RKO (cell line): ENCODE data around the gene ALDH3B1.
"Not testable (repeated sequence)": the region's sequence is repeated elsewhere in the genome, so short reads cannot be mapped to it uniquely, and the experiment has no call there.

Experiments
- DNase-seq: peaks from one replicate; pipeline ENCODE4 v3.0.0-alpha.2; 2016; ENCODE audit warnings: low spot score

The ALDH3B1 gene

GRCh38 chr11:68010090-68011041 is at the start of gene ALDH3B1:
Gene ALDH3B1, plus strand, starts transcription at chr11:68010327. Its CDS starts 4,971 bp downstream, at chr11:68015298.
- DNase-seq, result no peak

DNA sequence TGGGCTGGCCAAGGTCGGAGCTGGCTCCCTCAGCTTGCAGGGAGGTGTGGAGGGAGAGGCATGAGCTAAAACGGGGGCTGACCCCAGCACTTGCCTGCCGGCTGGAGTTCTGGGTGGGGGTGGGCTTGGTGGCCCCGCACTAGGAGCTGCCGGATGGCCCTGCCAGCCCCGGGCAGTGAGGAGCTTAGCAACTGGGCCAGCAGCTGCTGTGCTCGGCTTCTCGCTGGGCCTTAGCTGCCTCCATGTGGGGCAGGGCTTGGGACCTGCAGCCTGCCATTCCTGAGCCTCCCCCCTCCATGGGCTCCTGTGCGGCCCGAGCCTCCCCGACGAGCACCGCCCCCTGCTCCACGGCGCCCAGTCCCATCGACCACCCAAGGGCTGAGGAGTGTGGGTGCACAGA is 46.9 kb upstream of the ALDH3B1 start:
- DNase-seq, result not testable (repeated sequence)

DNA sequence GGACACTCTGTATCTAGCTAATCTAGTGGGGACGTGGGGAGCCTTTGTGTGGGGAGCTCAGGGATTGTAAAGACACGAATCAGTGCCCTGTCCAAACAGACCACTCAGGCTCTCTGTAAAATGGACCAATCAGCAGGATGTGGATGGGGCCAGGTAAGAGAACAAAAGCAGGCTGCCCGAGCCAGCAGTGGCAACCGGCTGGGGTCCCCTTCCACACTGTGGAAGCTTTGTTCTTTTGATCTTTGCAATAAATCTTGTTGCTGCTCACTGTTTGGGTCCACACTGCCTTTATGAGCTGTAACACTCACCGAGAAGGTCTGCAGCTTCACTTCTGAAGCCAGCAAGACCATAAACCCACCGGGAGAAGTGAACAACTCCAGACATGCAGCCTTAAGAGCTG is 46.2 kb upstream of the ALDH3B1 start:
- DNase-seq, result not testable (repeated sequence)

DNA sequence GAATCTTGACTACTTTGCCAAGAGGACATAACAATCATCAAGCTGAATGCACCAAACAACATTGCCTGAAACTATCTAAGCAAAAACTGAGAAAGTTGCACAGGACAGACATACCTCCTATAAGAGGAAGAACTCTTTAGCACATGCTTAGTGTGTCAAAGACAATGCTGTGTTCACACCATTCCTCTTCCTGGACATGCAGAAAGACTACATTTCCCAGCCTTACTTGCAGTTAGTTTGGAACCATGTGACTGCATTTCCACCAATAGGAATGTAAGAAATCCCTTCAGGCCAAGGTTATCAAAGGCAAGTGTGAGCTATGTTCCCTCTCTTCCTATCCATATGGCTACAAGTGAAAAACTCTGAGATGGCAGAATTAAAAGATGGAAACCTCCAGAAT is 45.4 kb upstream of the ALDH3B1 start:
- not testable (repeated sequence) for DNase-seq

- DNase-seq, result not testable (repeated sequence)
These were observed 44.2 kb upstream of the ALDH3B1 start for GRCh38 chr11:67965830-67966348.

DNA sequence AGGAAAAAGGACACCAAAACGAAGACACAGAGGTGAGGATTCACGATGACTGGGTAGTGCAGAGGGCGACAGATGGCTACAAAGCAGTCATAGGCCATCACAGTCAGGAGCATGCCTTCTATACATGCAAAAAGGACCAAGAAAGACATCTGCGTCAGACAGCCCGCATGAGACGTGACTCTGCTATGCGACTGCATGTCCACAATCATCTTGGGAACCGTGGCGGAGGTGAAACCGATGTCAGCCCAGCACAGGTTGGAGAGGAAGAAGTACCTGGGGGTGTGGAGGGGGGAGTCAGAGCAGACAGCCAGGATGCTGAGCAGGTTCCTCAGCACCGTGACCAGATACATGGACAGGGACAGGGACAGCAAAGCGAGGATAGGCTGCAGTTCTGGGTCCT is 35.4 kb upstream of the ALDH3B1 start:
- DNase-seq, result not testable (repeated sequence)

DNA sequence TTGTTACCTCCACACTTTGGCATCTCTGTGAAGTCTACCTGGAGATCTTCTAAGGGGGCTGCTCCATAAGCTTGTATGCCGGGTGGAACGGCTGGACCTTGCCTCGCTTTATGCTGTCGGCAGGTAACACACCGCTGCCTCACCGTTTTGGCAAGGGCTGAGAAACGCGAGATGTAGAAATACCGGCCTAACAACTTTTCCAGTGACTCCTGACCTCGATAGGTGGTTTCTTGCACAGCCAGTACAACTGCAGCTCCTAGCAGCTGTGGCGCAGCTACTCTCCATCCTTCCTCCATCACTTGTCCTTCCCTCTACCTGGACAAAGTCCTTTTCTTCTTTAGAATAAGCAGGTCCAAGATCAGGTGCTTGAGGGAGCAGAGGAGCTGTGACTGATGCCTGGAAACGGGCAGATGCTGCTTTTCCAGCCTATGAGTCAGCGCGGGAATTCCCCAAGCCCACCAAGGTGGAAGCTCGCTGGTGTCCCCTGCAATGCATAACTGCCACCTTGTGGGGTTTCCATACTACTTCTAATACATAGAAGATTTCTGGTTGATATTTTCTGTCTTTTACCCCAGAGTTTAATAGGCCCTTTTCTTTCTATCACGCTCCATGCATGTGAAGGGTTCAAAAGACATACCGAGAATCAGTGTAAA is 31.2 kb upstream of the ALDH3B1 start:
- not testable (repeated sequence) for DNase-seq

DNA sequence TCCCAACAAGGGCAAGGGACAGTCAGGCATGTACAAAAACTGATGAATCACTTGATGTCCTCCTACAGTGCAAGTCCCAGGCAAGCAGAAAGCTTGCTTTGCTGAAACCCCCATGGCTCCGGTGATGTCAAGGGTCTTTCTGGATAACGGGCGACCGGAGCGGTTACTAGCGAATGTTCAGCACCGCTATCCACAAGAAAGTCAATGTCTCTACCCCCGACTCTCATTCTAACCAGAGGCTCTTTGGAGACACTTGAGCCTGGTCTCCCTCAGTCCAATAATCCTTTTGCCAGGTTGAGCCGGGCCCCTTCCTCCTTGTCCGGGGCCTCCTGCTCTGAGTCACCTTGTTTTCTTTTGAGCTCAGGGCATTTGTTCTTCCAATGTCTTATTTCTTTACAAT is 28.9 kb upstream of the ALDH3B1 start:
- DNase-seq, result not testable (repeated sequence)

- not testable (repeated sequence) for DNase-seq
These were observed 27.8 kb upstream of the ALDH3B1 start for GRCh38 chr11:67982255-67982857.

DNA sequence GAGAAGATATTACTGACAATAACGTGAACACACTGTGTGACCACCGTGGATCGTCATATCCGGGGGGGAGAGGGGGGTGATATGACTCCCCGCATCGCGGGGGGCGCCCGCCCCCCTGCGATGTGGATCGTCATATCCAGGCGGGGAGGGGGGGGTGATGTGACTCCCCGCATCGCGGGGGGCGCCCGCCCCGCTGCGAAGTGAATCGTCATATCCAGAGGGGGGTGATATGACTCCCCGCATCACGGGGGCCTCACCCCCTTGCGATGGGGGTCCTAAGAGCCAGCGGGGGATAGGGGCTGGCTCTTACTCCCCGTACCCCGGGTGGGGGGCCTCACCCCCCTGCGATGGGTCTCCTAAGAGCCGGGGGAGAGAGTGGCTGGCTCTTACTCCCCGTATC is 26.2 kb upstream of the ALDH3B1 start:
- DNase-seq, result no peak

GRCh38 chr11:67985302-67985701 is 24.8 kb upstream of the ALDH3B1 start:
- not testable (repeated sequence) for DNase-seq

DNA sequence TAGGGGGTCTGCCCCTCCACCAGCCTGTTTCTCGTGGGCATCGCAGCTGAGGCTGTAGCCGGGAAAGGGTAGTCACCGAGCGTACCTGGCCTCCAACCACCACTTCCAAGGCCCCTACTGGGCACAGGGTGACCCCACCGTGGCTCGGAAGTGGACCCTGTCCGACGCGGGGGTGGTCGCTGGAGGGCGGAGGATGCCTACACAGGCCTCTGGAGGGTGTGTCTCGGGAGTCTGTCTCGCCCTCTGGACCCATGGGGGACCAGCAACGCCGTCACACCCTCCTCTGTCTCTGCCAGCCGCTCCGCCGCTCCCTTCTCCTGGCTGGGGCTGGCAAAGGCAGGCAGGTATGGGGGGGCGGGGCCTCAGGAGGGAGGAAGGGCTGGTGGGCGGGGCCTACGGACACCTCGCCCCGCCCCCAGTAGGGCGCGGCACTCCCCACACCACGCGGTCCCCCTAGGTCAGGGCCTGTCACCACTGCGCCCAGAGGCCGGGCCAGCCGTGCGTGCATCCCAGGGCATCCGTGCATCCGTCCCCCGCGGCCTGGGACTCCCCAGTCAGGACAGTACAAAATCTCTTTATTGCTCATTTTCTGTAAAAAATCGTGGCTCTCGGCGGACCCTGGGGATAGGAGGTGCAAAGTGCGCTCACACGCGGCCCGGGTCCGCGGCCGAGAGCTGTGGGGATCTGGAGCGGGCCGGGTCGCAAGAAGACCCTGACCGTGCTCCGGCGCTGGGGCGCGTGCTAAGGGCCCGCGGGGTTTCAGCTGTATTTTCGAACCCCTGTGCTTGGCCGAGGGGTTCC is 19.4 kb upstream of the ALDH3B1 start:
- DNase-seq, result not testable (repeated sequence)

- not testable (repeated sequence) for DNase-seq
These were observed 18.6 kb upstream of the ALDH3B1 start for GRCh38 chr11:67991347-67992121.

- DNase-seq, result not testable (repeated sequence)
These were observed 16.3 kb upstream of the ALDH3B1 start for GRCh38 chr11:67993821-67994220.

DNA sequence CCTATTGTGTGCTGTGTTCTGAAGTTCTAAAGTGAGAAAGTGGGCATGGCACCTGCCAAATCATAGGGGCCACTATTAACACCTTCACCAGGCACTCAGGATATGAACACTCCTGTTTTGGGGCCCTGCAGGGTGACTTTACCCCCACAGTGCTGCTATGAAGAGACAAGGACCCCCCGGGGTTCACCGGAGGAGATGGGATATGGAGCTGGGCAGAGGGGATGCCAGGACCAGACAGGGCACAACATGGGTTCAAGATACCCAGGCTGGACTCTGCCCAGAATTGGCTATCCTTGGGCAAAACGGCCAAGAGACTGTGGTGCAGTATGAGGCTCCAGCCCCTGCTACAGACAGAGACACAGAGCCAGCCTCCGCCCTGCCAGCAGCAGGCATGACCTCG is 15.7 kb upstream of the ALDH3B1 start:
- not testable (repeated sequence) for DNase-seq

GRCh38 chr11:67995129-67995528 is 15.0 kb upstream of the ALDH3B1 start:
- not testable (repeated sequence) for DNase-seq

DNA sequence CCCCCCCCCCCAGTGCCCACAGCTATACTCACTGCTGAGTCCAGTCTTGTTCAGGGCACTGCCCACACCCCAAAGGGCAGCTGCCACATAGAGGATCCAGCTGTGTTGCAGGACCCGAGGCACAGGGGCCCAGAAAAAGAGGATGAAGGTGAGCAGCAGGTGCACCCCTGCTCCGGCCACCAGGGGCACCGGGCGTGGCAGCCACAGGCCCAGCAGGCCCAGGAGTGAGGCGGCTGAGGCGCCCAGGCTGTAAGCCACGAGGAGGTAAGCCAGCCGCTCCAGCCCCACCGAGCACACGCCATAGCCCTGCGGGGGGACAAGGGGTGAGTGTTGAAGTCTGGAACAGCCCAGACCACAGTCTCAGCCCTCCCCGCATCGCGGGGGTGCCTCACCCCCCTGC is 14.5 kb upstream of the ALDH3B1 start:
- DNase-seq, result not testable (repeated sequence)

- no peak for DNase-seq
These were observed 14.1 kb upstream of the ALDH3B1 start for GRCh38 chr11:67996051-67996450.

- no peak for DNase-seq
These were observed 13.3 kb upstream of the ALDH3B1 start for GRCh38 chr11:67996622-67997474.

DNA sequence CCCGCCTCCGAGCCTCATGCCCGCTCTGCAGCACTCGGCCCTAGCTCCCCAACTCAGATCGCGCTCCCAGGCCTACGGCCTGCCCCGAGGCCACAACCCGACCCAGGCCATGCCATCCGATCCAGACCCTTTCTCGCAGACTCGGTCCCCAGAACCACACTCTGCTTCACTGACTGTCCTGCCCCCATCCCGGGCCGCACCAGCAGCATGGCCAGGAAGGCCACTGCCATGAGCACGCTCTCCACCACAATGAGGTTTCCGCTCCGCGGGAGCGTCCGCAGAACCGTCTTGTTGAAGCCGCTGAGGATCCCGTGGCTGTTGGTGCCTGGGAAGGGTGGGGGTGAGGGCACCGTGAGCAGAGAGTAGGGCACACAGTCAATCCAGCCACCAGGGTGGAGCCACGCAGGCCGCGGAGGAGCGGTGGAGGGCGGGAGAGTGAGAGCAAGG is 12.6 kb upstream of the ALDH3B1 start:
- no peak for DNase-seq
